Keratinocyte (primary cell): Measurements from ENCODE around the gene NTRK1. TPM values are rescaled to one million over a fixed set of nuclear protein-coding genes. Genes with fewer than 3 reads are reported as not detected.

ENCODE experiments used
- DNase-seq: peaks from one replicate; pipeline ENCODE4 v3.0.0-alpha.2; 2011; ENCODE audit warnings: low read depth, missing footprints, low spot score
- FAIRE-seq: peaks from 2 replicates; lab custom pipeline; 2011; peaks lifted over from hg19 to GRCh38; lab: Jason Lieb, UNC
- H2AFZ ChIP-seq: 2 replicates; pipeline ENCODE4 v1.6.0; 2012; ENCODE audit warnings: low read length, control low read depth, inconsistent platforms; ENCODE audit not compliant: control insufficient read depth
- H3K27ac ChIP-seq: 2 replicates; pipeline ENCODE4 v1.5.1; 2011; ENCODE audit warnings: low read length; ENCODE audit not compliant: control insufficient read depth, insufficient read depth
- H3K27me3 ChIP-seq: 3 replicates; pipeline ENCODE4 v1.6.0; 2011; ENCODE audit warnings: low read length; ENCODE audit not compliant: control insufficient read depth, insufficient read depth; ENCODE audit errors: extremely low read depth
- H3K36me3 ChIP-seq, 2 experiments: 2 replicates in 1 of 2; 3 replicates in 1 of 2; pipeline ENCODE4 v1.5.1; 2011; ENCODE audit warnings: low read length in 2 of 2, mild to moderate bottlenecking in 1 of 2; ENCODE audit not compliant: control insufficient read depth in 2 of 2, insufficient read depth in 2 of 2; ENCODE audit errors: extremely low read depth in 1 of 2
- H3K4me1 ChIP-seq: 3 replicates; pipeline ENCODE4 v1.5.1; 2011; ENCODE audit warnings: low read length; ENCODE audit not compliant: control insufficient read depth, insufficient read depth; ENCODE audit errors: extremely low read depth
- H3K4me2 ChIP-seq: 3 replicates; pipeline ENCODE4 v1.6.0; 2011; ENCODE audit warnings: low read depth, low read length; ENCODE audit not compliant: control insufficient read depth, insufficient read depth; ENCODE audit errors: extremely low read depth
- H3K4me3 ChIP-seq, 3 experiments: fragments of 200-600 bp in 1 of 3; sonication (generic) in 1 of 3; 2 replicates in 2 of 3; 3 replicates in 1 of 3; pipeline ENCODE4 v1.5.1; 2011 to 2016; ENCODE audit warnings: low read length in 3 of 3, mild to moderate bottlenecking in 3 of 3, control low read depth in 2 of 3, inconsistent platforms in 1 of 3, low read depth in 1 of 3, mixed read lengths in 1 of 3, mixed run types in 1 of 3, moderate library complexity in 1 of 3; ENCODE audit not compliant: control insufficient read depth in 2 of 3, insufficient read depth in 2 of 3; ENCODE audit errors: extremely low read depth in 1 of 3
- H3K79me2 ChIP-seq: 2 replicates; pipeline ENCODE4 v1.6.0; 2012; ENCODE audit warnings: low read length; ENCODE audit not compliant: control insufficient read depth, insufficient read depth
- H3K9ac ChIP-seq: 3 replicates; pipeline ENCODE4 v1.6.0; 2011; ENCODE audit warnings: low read length; ENCODE audit not compliant: control insufficient read depth, insufficient read depth; ENCODE audit errors: extremely low read depth
- H3K9me1 ChIP-seq: 3 replicates; pipeline ENCODE4 v1.6.0; 2011; ENCODE audit warnings: low read length; ENCODE audit not compliant: control insufficient read depth, insufficient read depth; ENCODE audit errors: extremely low read depth
- H3K9me3 ChIP-seq: 2 replicates; pipeline ENCODE4 v1.5.1; 2012; ENCODE audit warnings: low read depth, low read length; ENCODE audit not compliant: control insufficient read depth
- H4K20me1 ChIP-seq: 3 replicates; pipeline ENCODE4 v1.6.0; 2011; ENCODE audit warnings: low read length; ENCODE audit not compliant: control insufficient read depth, insufficient read depth; ENCODE audit errors: extremely low read depth
- EZH2 ChIP-seq: IDR thresholded peaks from one replicate; pipeline ENCODE4 v1.6.1; 2012; ENCODE audit warnings: inconsistent platforms, mild to moderate bottlenecking, low read length, moderate library complexity
- dilution Hi-C: fragments of 300-500 bp; cut with MboI; formaldehyde crosslinking; loops from one replicate; pipeline ENCODE4 v1.7.0; 2020; ENCODE audit warnings: low sequenced_read_pairs; ENCODE audit not compliant: extremely low pct_ligation_motif_present
- polyA plus RNA-seq, 5 experiments: library from polyadenylated mRNA; depleted of rRNA in 3 of 5; stranded (reverse) in 3 of 5; stranded (forward) in 1 of 5; unstranded in 1 of 5; fragments of >200 nt; gene quantifications; 1 replicate in 1 of 5; 2 replicates in 3 of 5; 3 replicates in 1 of 5; pipeline versions ENCODE4 v1.2.1 to v1.2.3, GENCODE V29; 2011 to 2012; ENCODE audit warnings: missing spikeins in 2 of 5, low read depth in 1 of 5, low replicate concordance in 1 of 5
- TF ChIP-seq, protein P1 (sequence below), 3 experiments: IDR thresholded peaks in 1 of 3; conservative IDR thresholded peaks in 1 of 3; optimal IDR thresholded peaks in 1 of 3; 2 replicates in 2 of 3; 3 replicates in 1 of 3; pipeline versions ENCODE3 to v1.5.1; 2011; ENCODE audit warnings: low read length in 3 of 3, mild to moderate bottlenecking in 3 of 3, moderate library complexity in 2 of 3, control low read depth in 1 of 3, inconsistent platforms in 1 of 3; ENCODE audit not compliant: insufficient read depth in 2 of 3; ENCODE audit errors: extremely low read depth in 1 of 3

NTRK1 gene
- polyA plus RNA-seq, 1 donor (not counting 4 experiments of a cell fraction or from before 2014, with no cell fraction given): 0.03 TPM

GRCh38 chr1:156885314-156885713 is 24.6 kb downstream of the NTRK1 start:
- no peaks in the 10 kb centered on the region for H3K79me2 ChIP-seq
- peaks cover 55% of the 10 kb centered on the region for H3K27me3 ChIP-seq
- FAIRE-seq (no peak), DNase-seq (no peak)
- no peak overlapping the region for H3K4me3 ChIP-seq
- H3K4me1 ChIP-seq: no peaks in the 10 kb centered on the region
- H3K27ac ChIP-seq: no peak overlapping the region
- H3K9me1 ChIP-seq: no peaks in the 10 kb centered on the region
- H3K4me2 ChIP-seq: no peak overlapping the region
- no peak for TF ChIP-seq EZH2
- TF ChIP-seq, protein P1, sequence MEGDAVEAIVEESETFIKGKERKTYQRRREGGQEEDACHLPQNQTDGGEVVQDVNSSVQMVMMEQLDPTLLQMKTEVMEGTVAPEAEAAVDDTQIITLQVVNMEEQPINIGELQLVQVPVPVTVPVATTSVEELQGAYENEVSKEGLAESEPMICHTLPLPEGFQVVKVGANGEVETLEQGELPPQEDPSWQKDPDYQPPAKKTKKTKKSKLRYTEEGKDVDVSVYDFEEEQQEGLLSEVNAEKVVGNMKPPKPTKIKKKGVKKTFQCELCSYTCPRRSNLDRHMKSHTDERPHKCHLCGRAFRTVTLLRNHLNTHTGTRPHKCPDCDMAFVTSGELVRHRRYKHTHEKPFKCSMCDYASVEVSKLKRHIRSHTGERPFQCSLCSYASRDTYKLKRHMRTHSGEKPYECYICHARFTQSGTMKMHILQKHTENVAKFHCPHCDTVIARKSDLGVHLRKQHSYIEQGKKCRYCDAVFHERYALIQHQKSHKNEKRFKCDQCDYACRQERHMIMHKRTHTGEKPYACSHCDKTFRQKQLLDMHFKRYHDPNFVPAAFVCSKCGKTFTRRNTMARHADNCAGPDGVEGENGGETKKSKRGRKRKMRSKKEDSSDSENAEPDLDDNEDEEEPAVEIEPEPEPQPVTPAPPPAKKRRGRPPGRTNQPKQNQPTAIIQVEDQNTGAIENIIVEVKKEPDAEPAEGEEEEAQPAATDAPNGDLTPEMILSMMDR (optimal IDR thresholded peaks at IDR 0.05 in 1 of 3, IDR thresholded peaks at IDR 0.05 in 1 of 3, conservative IDR thresholded peaks at IDR 0.05 in 1 of 3; ENCODE audit: extremely low read depth in 1 of 3, insufficient read depth in 2 of 3, low read length in 3 of 3): no peak
- no peaks in the 10 kb centered on the region for H3K9me3 ChIP-seq
- no peak overlapping the region for H2AFZ ChIP-seq
- H3K36me3 ChIP-seq: no peaks in the 10 kb centered on the region
- H4K20me1 ChIP-seq: peaks cover 3% of the 10 kb centered on the region
- dilution Hi-C loops: no loop called here
- no peak overlapping the region for H3K9ac ChIP-seq

DNA sequence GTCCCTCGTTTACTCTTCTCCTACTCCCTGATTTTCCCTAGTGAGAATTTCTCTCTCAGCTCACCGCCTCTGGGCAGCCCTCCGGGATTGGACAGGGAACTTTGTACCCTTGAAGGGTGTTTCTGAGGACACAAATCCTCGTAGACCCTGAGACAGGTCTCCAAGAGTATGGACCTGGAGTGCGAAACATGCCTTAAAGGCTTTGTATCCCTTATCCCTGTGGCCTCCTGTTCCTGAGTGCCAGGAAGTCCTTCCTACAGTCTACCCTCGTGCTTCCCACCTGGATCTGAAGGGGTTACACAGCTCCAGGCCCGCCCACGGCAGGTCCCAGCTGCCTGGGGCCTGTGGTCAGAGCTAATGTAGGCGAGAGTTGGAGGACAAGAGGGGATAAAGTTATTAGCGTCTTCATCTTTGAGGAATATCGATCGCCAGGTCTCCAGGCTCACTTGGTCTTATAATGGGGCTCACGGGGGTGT is 25.3 kb downstream of the NTRK1 start:
- TF ChIP-seq, protein P1 (optimal IDR thresholded peaks at IDR 0.05 in 1 of 3, IDR thresholded peaks at IDR 0.05 in 1 of 3, conservative IDR thresholded peaks at IDR 0.05 in 1 of 3; ENCODE audit: extremely low read depth in 1 of 3, insufficient read depth in 2 of 3, low read length in 3 of 3): no peak
- no peak for TF ChIP-seq EZH2
- DNase-seq (no peak), FAIRE-seq (no peak)
- H3K4me3 ChIP-seq: no peak overlapping the region
- H3K79me2 ChIP-seq: no peaks in the 10 kb centered on the region
- H3K27ac ChIP-seq: no peak overlapping the region
- dilution Hi-C loops: no loop called here
- no peak overlapping the region for H2AFZ ChIP-seq
- no peaks in the 10 kb centered on the region for H3K9me3 ChIP-seq
- H3K9ac ChIP-seq: no peak overlapping the region
- H3K27me3 ChIP-seq: peaks cover 49% of the 10 kb centered on the region
- H3K4me1 ChIP-seq: no peaks in the 10 kb centered on the region
- H3K4me2 ChIP-seq: no peak overlapping the region
- peaks cover 3% of the 10 kb centered on the region for H4K20me1 ChIP-seq
- H3K9me1 ChIP-seq: no peaks in the 10 kb centered on the region
- H3K36me3 ChIP-seq: no peaks in the 10 kb centered on the region
